Measurements from ENCODE around the gene TRA2B.

DNA sequence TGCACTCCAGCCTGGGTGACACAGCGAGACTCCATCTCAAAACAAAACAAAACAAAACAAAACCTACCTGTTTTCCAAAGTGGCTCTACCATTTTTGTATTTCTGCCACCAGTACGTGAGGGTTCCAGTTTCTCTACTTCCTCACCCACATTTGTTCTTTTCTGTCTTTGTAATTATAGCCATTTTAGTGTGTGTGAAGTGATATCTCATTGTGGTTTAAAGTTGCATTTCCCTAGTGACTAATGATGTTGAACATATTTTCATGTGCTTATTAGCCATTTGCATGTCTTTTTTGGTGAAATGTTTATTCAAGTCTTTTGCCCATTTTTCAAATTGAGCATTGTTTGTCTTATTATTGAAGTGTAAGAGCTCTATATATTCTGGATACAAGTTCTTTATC, 50.7 kb downstream of the TRA2B start:
- no peak for TF ChIP-seq CTCF (IDR thresholded peaks at IDR 0.05)
- no peak for TF ChIP-seq POLR2A (IDR thresholded peaks at IDR 0.05; ENCODE audit: low read depth)
- TF ChIP-seq POLR2AphosphoS5 (IDR thresholded peaks at IDR 0.05): no peak
- no peak for TF ChIP-seq EP300 (IDR thresholded peaks at IDR 0.05)
